Uterus (tissue), 4 donors: Measurements from ENCODE around the gene RPN1. TPM values are rescaled to one million over a fixed set of nuclear protein-coding genes. Genes with fewer than 3 reads are reported as not detected.

Experiments used
- DNase-seq, 2 donors: peaks; one replicate each; pipeline ENCODE4 v3.0.0-alpha.2; 2019 to 2020
- H3K27ac ChIP-seq, 2 donors: fragments of 200-600 bp; sonication (generic); 1 replicate in 1 of 2; 2 replicates in 1 of 2; pipeline ENCODE4 v1.5.1; 2016 to 2018
- H3K27me3 ChIP-seq, 2 donors: fragments of 200-600 bp; sonication (generic); one replicate each; pipeline ENCODE4 v1.5.1; 2018 to 2019; ENCODE audit warnings: control low read depth in 1 of 2
- H3K36me3 ChIP-seq, 2 donors: fragments of 200-600 bp; sonication (generic); one replicate each; pipeline ENCODE4 v1.5.1; 2019; ENCODE audit warnings: control low read depth in 1 of 2
- H3K4me1 ChIP-seq, 2 donors: fragments of 200-600 bp; sonication (generic); one replicate each; pipeline ENCODE4 v1.5.1; 2018 to 2019; ENCODE audit warnings: control low read depth in 1 of 2
- H3K4me3 ChIP-seq, 2 donors: fragments of 200-600 bp; sonication (generic); 1 replicate in 1 of 2; 2 replicates in 1 of 2; pipeline ENCODE4 v1.5.1; 2018 to 2019; ENCODE audit warnings: mild to moderate bottlenecking in 1 of 2
- H3K9me3 ChIP-seq, 2 donors: fragments of 200-600 bp; sonication (generic); one replicate each; pipeline ENCODE4 v1.5.1; 2019; ENCODE audit warnings: control low read depth in 1 of 2
- CTCF ChIP-seq, 4 experiments: fragments of 200-600 bp in 2 of 4; fragments of 450-650 bp in 2 of 4; sonication (generic) in 2 of 4; IDR thresholded peaks; one replicate each; pipeline ENCODE4 v1.5.1; 2016 to 2019; ENCODE audit warnings: antibody characterized with exemption in 4 of 4, mild to moderate bottlenecking in 2 of 4, moderate library complexity in 1 of 4
- POLR2A ChIP-seq, 2 donors: fragments of 450-650 bp; IDR thresholded peaks; one replicate each; pipeline ENCODE4 v1.6.1; 2016; ENCODE audit warnings: antibody characterized with exemption in 2 of 2, mild to moderate bottlenecking in 1 of 2, moderate library complexity in 1 of 2
- intact Hi-C: fragments of 100-400 bp; cut with DNase I; formaldehyde crosslinking; loops from one replicate; pipeline ENCODE4 v1.15.1; 2023; ENCODE audit warnings: low total_unique reads
- total RNA-seq, 4 donors: library from RNA; depleted of rRNA in 3 of 4; stranded (reverse); fragments of >200 nt in 3 of 4; gene quantifications; one replicate each; pipeline versions ENCODE4 v1.1.0 to v1.2.4, GENCODE V29; 2014 to 2023
- donor health status: DM: yes; HTN: yes; CAD: no.

RPN1 gene
- total RNA-seq, 4 donors from 2014 or later: 134 to 307 (median 209) TPM

DNA sequence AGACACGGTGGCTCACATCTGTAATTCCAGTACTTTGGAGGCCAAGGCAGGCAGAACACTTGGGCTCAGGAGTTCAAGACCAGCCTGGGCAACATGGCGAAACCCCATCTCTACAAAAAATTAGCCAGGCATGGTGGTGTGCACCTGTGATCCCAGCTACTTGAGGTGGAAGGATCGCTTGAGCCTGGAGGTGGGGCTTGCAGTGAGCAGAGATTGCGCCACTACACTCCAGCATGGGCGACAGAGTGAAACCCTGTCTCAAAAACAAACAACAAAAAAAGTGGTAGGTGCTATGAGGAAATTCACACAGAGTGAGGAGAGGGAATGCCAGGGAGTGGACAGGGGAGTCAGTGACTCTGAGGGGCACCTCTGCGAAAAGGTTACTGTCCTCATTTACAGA lies 29.4 kb downstream of the RPN1 start:
- no peaks in the 10 kb centered on the region for H3K4me1 ChIP-seq
- intact Hi-C loops: no loop called here
- DNase-seq: no peak

GRCh38 chr3:128620268-128620691 lies 30.3 kb downstream of the RPN1 start:
- no peak for DNase-seq
- Histone ChIP-seq H3K27me3 (no peaks in the 10 kb centered on the region), H3K9me3 (no peaks in the 10 kb centered on the region), H3K27ac (no peak overlapping the region), H3K36me3 (no peaks in the 10 kb centered on the region), H3K4me3 (no peak overlapping the region), H3K4me1 (no peaks in the 10 kb centered on the region)
- TF ChIP-seq POLR2A (IDR thresholded peaks at IDR 0.05) (no peak), CTCF (IDR thresholded peaks at IDR 0.05) (no peak)
- intact Hi-C loops: no loop called here

More for the DNA sequence above, 29.4 kb downstream of the RPN1 start:
- no peaks in the 10 kb centered on the region for H3K9me3 ChIP-seq
- no peak overlapping the region for H3K27ac ChIP-seq
- TF ChIP-seq CTCF (IDR thresholded peaks at IDR 0.05): no peak
- TF ChIP-seq POLR2A (IDR thresholded peaks at IDR 0.05): no peak
- H3K4me3 ChIP-seq: no peak overlapping the region
- no peaks in the 10 kb centered on the region for H3K27me3 ChIP-seq
- H3K36me3 ChIP-seq: no peaks in the 10 kb centered on the region

DNA sequence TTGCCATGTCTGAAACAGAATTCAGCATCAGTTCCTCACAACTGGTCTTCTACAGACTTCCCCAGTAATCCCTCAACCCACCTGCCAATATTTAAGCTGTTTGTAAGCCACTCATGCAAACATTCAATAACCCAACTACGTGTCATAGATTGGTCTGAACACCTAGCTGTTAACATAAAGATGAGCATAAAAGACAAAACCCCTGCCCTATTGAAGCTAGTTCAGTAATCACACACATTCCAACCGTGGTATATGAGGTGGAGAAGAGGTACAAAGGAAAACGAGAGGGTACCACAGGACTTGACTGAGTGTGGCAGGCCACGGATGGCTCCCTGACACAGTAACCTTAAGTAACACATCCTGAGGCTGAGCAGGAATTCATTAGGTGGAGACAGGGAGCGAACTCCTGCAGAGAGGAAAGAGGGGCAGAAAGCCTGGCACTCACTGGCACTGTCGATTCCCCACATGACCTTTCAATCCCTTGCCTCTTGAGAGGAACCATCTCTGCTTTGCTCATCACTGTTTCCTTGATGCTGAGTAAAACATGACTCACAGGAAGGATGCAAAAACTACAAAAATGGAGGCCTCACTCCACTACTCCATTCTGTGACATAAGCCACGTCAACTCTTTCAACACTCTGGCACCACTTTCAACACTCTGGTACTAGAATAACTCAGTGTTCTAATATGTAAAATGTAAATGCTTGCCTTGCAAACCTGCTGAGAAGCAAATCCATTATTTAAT lies 31.3 kb downstream of the RPN1 start:
- Histone ChIP-seq H3K4me1 (no peaks in the 10 kb centered on the region), H3K27me3 (no peaks in the 10 kb centered on the region), H3K9me3 (no peaks in the 10 kb centered on the region), H3K27ac (no peak overlapping the region), H3K4me3 (no peak overlapping the region), H3K36me3 (no peaks in the 10 kb centered on the region)
- intact Hi-C loops: no loop called here
- DNase-seq: no peak
- TF ChIP-seq CTCF (IDR thresholded peaks at IDR 0.05) (no peak), POLR2A (IDR thresholded peaks at IDR 0.05) (no peak)

DNA sequence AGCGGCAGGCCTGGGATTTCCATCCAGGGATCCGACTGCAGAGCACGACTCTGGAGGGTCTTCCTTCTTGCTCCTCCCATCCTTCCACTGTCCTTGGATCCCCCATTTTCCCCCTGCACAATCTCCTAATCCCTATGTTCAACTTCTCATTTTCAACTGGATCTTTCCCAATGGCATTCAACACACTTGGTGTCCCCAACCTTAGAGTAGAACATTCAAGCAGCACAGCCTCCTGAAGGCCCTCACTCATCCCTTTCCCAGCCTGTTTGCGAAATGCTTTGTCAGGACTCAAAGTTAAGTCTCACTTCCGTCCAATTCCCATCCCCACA lies 32.3 kb downstream of the RPN1 start:
- DNase-seq: no peak
- peak overlapping the region; percentile 83 to 95 for H3K27ac ChIP-seq
- H3K4me3 ChIP-seq: peak overlapping the region; percentile 69 to 88
- no peaks in the 10 kb centered on the region for H3K27me3 ChIP-seq
- H3K4me1 ChIP-seq: no peaks in the 10 kb centered on the region
- TF ChIP-seq CTCF (IDR thresholded peaks at IDR 0.05) (no peak), POLR2A (IDR thresholded peaks at IDR 0.05) (no peak)
- intact Hi-C loops: no loop called here
- H3K9me3 ChIP-seq: no peaks in the 10 kb centered on the region
- H3K36me3 ChIP-seq: no peaks in the 10 kb centered on the region

DNA sequence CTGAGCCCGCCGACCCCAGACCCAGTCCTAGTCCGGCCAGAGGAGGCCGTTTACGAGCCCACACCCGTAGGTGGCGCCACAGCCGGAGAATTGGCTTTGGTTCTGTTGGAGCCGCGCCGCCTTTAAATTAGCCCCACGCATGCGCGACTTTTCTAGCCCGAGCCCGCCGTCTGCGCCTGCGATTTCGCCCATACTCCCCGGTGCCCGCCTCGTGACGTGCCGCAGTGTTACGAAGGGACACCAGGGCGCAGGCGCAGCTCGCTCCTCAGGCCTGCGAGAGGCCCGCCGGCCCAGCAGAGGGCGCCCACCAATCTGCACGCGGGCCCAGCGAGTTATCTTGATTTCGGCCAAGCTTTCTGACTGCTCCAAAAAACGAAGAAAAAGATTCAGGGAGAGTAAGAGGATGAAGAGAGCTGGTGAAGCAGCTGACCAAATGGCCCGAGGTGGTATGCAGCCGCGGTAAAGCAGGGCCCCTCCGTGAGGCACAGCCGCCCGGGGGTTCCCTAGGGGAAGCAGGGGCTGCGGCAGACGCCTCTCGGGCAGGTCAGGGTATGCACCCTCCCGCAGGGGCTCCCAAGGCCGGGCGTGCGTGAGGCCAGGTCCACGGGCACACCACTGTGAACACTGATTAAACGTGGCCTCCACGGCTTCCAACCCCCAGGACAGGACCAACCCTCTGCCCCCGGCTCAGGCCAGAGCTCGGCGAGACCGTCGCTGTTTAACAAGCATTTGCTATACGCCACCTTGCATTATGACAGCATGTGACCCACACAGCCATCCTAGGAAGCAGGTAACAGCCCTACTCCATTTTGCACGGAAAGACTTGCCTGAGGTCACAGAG lies 32.8 kb downstream of the RPN1 start:
- peak overlapping the region; percentile 83 to 95 for H3K27ac ChIP-seq
- peak overlapping the region; percentile 69 to 88 for H3K4me3 ChIP-seq
- H3K9me3 ChIP-seq: no peaks in the 10 kb centered on the region
- H3K36me3 ChIP-seq: no peaks in the 10 kb centered on the region
- intact Hi-C loops: no loop called here
- H3K4me1 ChIP-seq: no peaks in the 10 kb centered on the region
- peak; percentile 97 to 98 for DNase-seq
- peak; percentile 94 to 99 (median 96) for TF ChIP-seq CTCF (IDR thresholded peaks at IDR 0.05)
- peak; percentile 35 to 51 for TF ChIP-seq POLR2A (IDR thresholded peaks at IDR 0.05)
- H3K27me3 ChIP-seq: no peaks in the 10 kb centered on the region
